GM12864 (cell line): ENCODE data around the gene ITGA5.

Experiments used
- DNase-seq: peaks from one replicate; pipeline ENCODE4 v3.0.0-alpha.2; 2011; ENCODE audit warnings: low read depth
- H3K4me3 ChIP-seq: 2 replicates; pipeline ENCODE4 v1.5.1; 2011; ENCODE audit warnings: mild to moderate bottlenecking, low read depth, low read length, control low read depth
- CTCF ChIP-seq: IDR thresholded peaks from 2 replicates; pipeline ENCODE4 v1.5.1; 2011; ENCODE audit warnings: low read depth, mild to moderate bottlenecking, moderate library complexity, low read length, control low read depth, inconsistent platforms; ENCODE audit errors: missing control alignments

Gene ITGA5

GRCh38 chr12:54351341-54351740 is 67.7 kb downstream of the ITGA5 start:
- no peak overlapping the region for H3K4me3 ChIP-seq
- no peak for DNase-seq
- TF ChIP-seq CTCF, result no peak

GRCh38 chr12:54350743-54351142 is 68.3 kb downstream of the ITGA5 start:
- DNase-seq, result no peak
- H3K4me3 ChIP-seq, result no peak overlapping the region
- TF ChIP-seq CTCF, result no peak

- DNase-seq, result no peak
- no peak for TF ChIP-seq CTCF
- no peak overlapping the region for H3K4me3 ChIP-seq
Measured at GRCh38 chr12:54349679-54350078, 69.4 kb downstream of the ITGA5 start.

GRCh38 chr12:54349036-54349435 is 70.0 kb downstream of the ITGA5 start:
- DNase-seq, result no peak
- TF ChIP-seq CTCF, result no peak
- no peak overlapping the region for H3K4me3 ChIP-seq
